Activated naive CD4-positive, alpha-beta T cell treated with anti-CD3 and anti-CD28 coated beads for 36 hours (primary cell): ENCODE data around the gene ADRB2. TPM values are rescaled to one million over a fixed set of nuclear protein-coding genes. Genes with fewer than 3 reads are reported as not detected.

Experiments
- CTCF ChIA-PET: fragments of 350-600 bp; sonication (Branson Sonifier 250); formaldehyde crosslinking; loops from one replicate; lab custom pipeline; 2021; ENCODE audit warnings: antibody characterized with exemption; lab: Charles Lee
- DNase-seq: peaks from one replicate; pipeline ENCODE4 v3.0.0-alpha.2; 2020
- H3K27ac Mint-ChIP-seq: one replicate; pipeline ENCODE4 v1.8.0; 2021; ENCODE audit warnings: mild to moderate bottlenecking, mixed read lengths
- H3K27me3 Mint-ChIP-seq: one replicate; pipeline ENCODE4 v1.8.0; 2021; ENCODE audit warnings: low read depth, mixed read lengths
- H3K36me3 Mint-ChIP-seq: one replicate; pipeline ENCODE4 v1.8.0; 2021; ENCODE audit warnings: low read depth, mixed read lengths
- H3K4me1 Mint-ChIP-seq: one replicate; pipeline ENCODE4 v1.8.0; 2021; ENCODE audit warnings: low read depth, mixed read lengths
- H3K4me3 Mint-ChIP-seq: one replicate; pipeline ENCODE4 v1.8.0; 2021; ENCODE audit warnings: mild to moderate bottlenecking, moderate library complexity, mixed read lengths
- H3K9me3 Mint-ChIP-seq: one replicate; pipeline ENCODE4 v1.8.0; 2021; ENCODE audit warnings: mixed read lengths
- intact Hi-C: fragments of 100-400 bp; cut with micrococcal nuclease; formaldehyde crosslinking; loops from one replicate; pipeline ENCODE4 v1.15.1; 2023
- total RNA-seq, 2 experiments: library from RNA; stranded (reverse); gene quantifications; one replicate each; pipeline ENCODE4 v1.2.3, GENCODE V29; 2021

Gene ADRB2
- total RNA-seq, 2 experiments from 2014 or later, result 0.21 to 0.32 TPM

DNA sequence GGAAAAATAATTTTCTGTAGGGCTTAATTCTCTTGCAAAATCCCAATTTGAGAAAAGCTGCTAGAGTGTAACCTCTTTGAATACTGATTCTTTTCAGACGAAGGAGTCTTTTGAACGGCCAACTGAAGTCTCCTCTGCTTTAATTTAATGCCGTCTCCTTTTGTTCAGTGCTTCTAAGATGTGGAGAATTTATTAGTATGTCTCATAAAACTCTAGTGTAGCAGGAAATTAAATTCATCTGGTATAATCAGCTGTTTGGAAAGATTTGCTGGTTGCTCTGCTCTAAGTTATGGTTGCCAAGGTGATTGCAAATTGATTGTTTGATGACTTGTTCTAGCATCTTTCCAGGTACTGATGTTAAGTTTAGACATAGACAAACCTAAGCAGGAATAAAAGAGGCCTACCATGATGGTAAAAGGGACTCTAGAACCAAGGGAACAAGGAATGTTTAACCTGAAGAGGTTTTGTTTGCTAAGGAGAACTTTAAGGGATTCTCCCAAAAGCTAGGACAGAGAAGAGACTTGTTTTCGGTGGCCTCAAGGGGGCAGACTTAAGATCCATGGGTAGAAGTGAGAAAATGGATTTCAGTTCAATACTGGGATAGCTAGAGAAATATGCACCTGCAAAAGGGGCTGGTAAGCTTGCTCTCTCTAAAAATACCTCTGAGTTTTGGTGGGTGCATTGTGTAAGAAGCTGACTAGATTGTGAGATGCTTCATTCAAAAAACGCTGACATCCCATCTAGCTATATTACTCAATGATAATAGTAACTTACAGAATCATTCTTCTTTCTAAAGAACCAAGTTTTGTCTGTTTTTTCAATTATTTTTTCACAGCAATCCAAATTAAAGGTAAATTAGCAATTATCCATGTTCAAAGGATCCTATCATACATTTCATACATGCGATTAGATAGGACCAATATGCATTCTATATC, 5.7 kb upstream of the ADRB2 start:
- Mint-ChIP-seq H3K4me3 (no peak overlapping the region), H3K27me3 (peaks cover 18% of the 10 kb centered on the region), H3K4me1 (peaks cover 5% of the 10 kb centered on the region), H3K36me3 (no peaks in the 10 kb centered on the region), H3K9me3 (no peaks in the 10 kb centered on the region), H3K27ac (no peak overlapping the region)
- no peak for DNase-seq
- intact Hi-C loops, result loop anchor here (2.0 to 5.0 kb wide), 2 partner anchors 136 to 447 kb away; no protein-coding TSS in a partner anchor
- CTCF ChIA-PET, result interaction anchor here (0.8 to 2.6 kb wide), 22 partner anchors 9 to 215 kb away, joined by 3 to 18 read pairs (median 4); no protein-coding TSS in a partner anchor

DNA sequence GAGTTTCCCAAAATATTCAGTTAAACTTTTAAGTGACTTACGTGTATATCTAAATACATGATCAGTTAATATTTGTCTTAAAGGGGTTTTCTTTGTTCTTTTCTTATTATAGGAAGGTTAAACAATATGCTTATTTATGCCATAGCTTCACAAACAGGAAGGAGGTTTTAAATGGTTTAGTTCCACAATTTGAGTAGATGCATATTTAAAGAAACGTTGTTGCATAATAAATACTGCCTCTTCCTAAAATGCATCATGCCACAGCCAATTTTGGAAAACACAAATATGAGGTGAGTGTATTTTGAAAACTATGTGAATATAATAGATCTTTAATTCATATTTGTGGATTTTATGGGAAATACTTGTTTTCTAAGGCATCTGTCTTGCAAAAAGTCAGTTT, 2.5 kb upstream of the ADRB2 start:
- Mint-ChIP-seq H3K27ac (no peak overlapping the region), H3K36me3 (no peaks in the 10 kb centered on the region), H3K9me3 (no peaks in the 10 kb centered on the region), H3K4me3 (no peak overlapping the region), H3K27me3 (peaks cover 23% of the 10 kb centered on the region), H3K4me1 (peaks cover 15% of the 10 kb centered on the region)
- CTCF ChIA-PET, result no interaction called here
- intact Hi-C loops, result loop anchor here (5.0 kb wide), 1 partner anchor 443 kb away; no protein-coding TSS in a partner anchor
- no peak for DNase-seq

DNA sequence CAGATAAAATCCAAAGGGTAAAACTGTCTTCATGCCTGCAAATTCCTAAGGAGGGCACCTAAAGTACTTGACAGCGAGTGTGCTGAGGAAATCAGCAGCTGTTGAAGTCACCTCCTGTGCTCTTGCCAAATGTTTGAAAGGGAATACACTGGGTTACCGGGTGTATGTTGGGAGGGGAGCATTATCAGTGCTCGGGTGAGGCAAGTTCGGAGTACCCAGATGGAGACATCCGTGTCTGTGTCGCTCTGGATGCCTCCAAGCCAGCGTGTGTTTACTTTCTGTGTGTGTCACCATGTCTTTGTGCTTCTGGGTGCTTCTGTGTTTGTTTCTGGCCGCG, 727 bp upstream of the ADRB2 start:
- Mint-ChIP-seq H3K36me3 (no peaks in the 10 kb centered on the region), H3K27me3 (peaks cover 23% of the 10 kb centered on the region), H3K4me3 (peak overlapping the region; percentile 78), H3K9me3 (no peaks in the 10 kb centered on the region), H3K4me1 (peaks cover 15% of the 10 kb centered on the region), H3K27ac (peak overlapping the region; percentile 10)
- intact Hi-C loops, result loop anchor here (1.0 to 5.0 kb wide), 7 partner anchors 16 to 287 kb away; no protein-coding TSS in a partner anchor
- no peak for DNase-seq
- CTCF ChIA-PET, result interaction anchor here (1.1 to 1.5 kb wide), 3 partner anchors 84 to 389 kb away, joined by 3 to 4 read pairs (median 3); no protein-coding TSS in a partner anchor

DNA sequence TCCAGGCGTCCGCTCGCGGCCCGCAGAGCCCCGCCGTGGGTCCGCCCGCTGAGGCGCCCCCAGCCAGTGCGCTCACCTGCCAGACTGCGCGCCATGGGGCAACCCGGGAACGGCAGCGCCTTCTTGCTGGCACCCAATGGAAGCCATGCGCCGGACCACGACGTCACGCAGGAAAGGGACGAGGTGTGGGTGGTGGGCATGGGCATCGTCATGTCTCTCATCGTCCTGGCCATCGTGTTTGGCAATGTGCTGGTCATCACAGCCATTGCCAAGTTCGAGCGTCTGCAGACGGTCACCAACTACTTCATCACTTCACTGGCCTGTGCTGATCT, 294 bp downstream of the ADRB2 start:
- CTCF ChIA-PET, result interaction anchor here (0.5 to 1.2 kb wide), 4 partner anchors 130 to 793 kb away, joined by 3 to 4 read pairs (median 3); no protein-coding TSS in a partner anchor
- no peaks in the 10 kb centered on the region for H3K36me3 Mint-ChIP-seq

DNA sequence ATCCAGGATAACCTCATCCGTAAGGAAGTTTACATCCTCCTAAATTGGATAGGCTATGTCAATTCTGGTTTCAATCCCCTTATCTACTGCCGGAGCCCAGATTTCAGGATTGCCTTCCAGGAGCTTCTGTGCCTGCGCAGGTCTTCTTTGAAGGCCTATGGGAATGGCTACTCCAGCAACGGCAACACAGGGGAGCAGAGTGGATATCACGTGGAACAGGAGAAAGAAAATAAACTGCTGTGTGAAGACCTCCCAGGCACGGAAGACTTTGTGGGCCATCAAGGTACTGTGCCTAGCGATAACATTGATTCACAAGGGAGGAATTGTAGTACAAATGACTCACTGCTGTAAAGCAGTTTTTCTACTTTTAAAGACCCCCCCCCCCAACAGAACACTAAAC, 1.3 kb downstream of the ADRB2 start:
- CTCF ChIA-PET, result interaction anchor here (1.8 kb wide), 1 partner anchor 130 kb away, joined by 11 read pairs; no protein-coding TSS in a partner anchor
- Mint-ChIP-seq H3K4me3 (peak overlapping the region; percentile 78), H3K9me3 (no peaks in the 10 kb centered on the region), H3K36me3 (no peaks in the 10 kb centered on the region), H3K4me1 (peaks cover 15% of the 10 kb centered on the region), H3K27ac (no peak overlapping the region), H3K27me3 (peaks cover 26% of the 10 kb centered on the region)
- intact Hi-C loops, result loop anchor here (5.0 kb wide), 3 partner anchors 60 to 285 kb away; no protein-coding TSS in a partner anchor
- DNase-seq, result no peak

More for the DNA sequence above, 294 bp downstream of the ADRB2 start:
- Mint-ChIP-seq H3K27me3 (peaks cover 23% of the 10 kb centered on the region), H3K4me1 (peaks cover 15% of the 10 kb centered on the region), H3K9me3 (no peaks in the 10 kb centered on the region), H3K27ac (no peak overlapping the region), H3K4me3 (peak overlapping the region; percentile 78)
- DNase-seq, result no peak
- intact Hi-C loops, result loop anchor here (1.0 to 5.0 kb wide), 7 partner anchors 17 to 286 kb away; no protein-coding TSS in a partner anchor

DNA sequence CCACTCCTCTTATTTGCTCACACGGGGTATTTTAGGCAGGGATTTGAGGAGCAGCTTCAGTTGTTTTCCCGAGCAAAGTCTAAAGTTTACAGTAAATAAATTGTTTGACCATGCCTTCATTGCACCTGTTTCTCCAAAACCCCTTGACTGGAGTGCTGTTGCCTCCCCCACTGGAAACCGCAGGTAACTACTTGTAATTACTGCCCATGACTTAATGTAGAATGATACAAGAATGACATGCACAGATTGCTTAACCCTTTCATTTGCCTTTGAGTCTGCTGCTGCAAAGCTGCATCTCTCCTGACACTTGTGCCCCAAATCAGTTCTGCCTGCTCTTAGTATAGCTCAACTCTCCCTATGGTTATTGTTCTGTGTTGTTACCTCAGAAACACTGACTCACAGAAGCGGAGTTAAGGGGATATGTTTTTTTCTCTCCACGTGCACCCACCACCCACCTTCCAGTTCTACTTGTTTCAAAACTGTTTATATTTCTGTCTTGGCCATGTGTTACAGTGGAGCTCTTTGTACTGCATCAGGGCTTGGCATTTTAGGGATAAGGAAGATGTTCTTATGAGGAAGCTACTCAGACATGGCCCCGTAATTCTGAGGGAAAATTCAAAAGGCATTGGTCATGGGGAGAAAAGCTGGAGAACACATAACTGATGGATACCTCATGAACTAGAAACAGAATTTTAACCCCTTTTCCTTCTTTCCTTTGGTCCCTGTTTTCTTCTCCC, 2.3 kb downstream of the ADRB2 start:
- Mint-ChIP-seq H3K27me3 (peaks cover 26% of the 10 kb centered on the region), H3K9me3 (no peaks in the 10 kb centered on the region), H3K4me1 (peaks cover 15% of the 10 kb centered on the region), H3K36me3 (no peaks in the 10 kb centered on the region), H3K27ac (no peak overlapping the region), H3K4me3 (no peak overlapping the region)
- CTCF ChIA-PET, result interaction anchor here (0.9 to 1.8 kb wide), 3 partner anchors 8 to 182 kb away, joined by 3 to 11 read pairs (median 5); no protein-coding TSS in a partner anchor
- intact Hi-C loops, result loop anchor here (5.0 kb wide), 3 partner anchors 59 to 284 kb away; no protein-coding TSS in a partner anchor
- DNase-seq, result no peak

DNA sequence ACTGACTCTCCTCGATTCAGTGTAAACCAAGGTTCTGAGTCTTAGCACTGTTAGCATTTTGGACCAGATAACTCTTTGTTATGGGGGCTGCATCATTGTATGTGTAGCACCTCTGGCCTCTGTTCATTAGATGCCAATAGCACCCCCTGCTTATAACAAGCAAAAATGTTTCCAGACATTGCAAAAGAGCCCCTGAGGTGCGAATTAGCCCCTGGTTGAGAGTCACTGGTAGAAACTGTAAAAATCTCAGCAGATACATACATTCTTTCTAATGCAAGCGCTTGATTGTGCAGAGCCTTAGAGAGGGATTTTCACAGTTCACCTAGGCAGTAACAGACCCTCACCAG, 2.8 kb downstream of the ADRB2 start:
- H3K4me1 Mint-ChIP-seq, result peaks cover 15% of the 10 kb centered on the region
- H3K27me3 Mint-ChIP-seq, result peaks cover 26% of the 10 kb centered on the region
- no peak overlapping the region for H3K27ac Mint-ChIP-seq
- DNase-seq, result no peak
- H3K36me3 Mint-ChIP-seq, result no peaks in the 10 kb centered on the region
- no peak overlapping the region for H3K4me3 Mint-ChIP-seq
- H3K9me3 Mint-ChIP-seq, result no peaks in the 10 kb centered on the region
- CTCF ChIA-PET, result interaction anchor here (0.6 to 1.8 kb wide), 4 partner anchors 8 to 440 kb away, joined by 3 to 11 read pairs (median 4); no protein-coding TSS in a partner anchor
- intact Hi-C loops, result loop anchor here (5.0 kb wide), 3 partner anchors 58 to 283 kb away; no protein-coding TSS in a partner anchor

DNA sequence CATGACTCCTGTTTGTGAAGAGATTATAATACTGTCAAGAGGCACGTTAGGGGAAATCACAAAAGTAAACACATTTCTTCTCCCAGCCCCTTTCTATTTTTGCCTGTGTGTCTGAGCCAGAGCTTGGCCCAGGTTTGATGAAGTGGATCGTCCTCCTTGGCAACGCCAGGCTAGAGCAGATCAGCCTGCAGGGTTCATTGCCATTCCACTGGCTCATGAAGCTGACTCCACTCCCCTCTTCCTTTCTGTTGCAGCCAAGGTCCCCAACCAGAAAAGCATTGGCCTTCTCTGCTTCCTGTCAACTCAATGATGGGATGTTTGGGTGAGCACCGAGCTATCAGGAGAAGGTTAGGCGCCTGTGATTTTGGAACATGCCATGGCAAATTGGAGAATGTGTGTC, 3.3 kb downstream of the ADRB2 start:
- intact Hi-C loops, result loop anchor here (5.0 kb wide), 3 partner anchors 58 to 283 kb away; no protein-coding TSS in a partner anchor
- Mint-ChIP-seq H3K36me3 (no peaks in the 10 kb centered on the region), H3K4me3 (no peak overlapping the region), H3K27me3 (peaks cover 23% of the 10 kb centered on the region), H3K27ac (no peak overlapping the region), H3K9me3 (no peaks in the 10 kb centered on the region), H3K4me1 (peaks cover 15% of the 10 kb centered on the region)
- no peak for DNase-seq
- CTCF ChIA-PET, result interaction anchor here (0.6 to 1.6 kb wide), 2 partner anchors 9 to 439 kb away, joined by 3 to 5 read pairs; no protein-coding TSS in a partner anchor

DNA sequence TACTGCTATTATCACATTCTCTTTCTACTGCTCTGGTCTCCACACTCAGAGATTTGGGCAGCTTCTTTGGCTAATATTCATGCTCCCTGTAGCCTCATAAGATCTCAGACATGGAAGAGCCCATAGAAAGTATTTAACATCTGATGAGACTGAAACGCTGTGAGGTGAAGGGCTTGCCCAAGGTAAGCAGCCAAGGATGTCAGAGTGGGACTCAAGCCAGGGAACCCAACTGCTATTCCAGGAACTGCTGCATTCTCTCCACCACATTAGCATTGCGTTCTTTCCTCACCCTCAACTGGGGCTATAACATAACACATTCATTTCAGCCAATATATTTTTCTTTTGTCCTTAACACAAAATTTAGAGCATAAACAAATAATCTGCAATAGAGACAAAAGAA, 3.8 kb downstream of the ADRB2 start:
- intact Hi-C loops, result no loop called here
- Mint-ChIP-seq H3K4me1 (peaks cover 14% of the 10 kb centered on the region), H3K27me3 (peaks cover 18% of the 10 kb centered on the region), H3K36me3 (no peaks in the 10 kb centered on the region), H3K9me3 (no peaks in the 10 kb centered on the region), H3K4me3 (no peak overlapping the region), H3K27ac (no peak overlapping the region)
- DNase-seq, result no peak
- CTCF ChIA-PET, result interaction anchor here (1.1 to 1.6 kb wide), 2 partner anchors 9 to 178 kb away, joined by 3 to 5 read pairs; no protein-coding TSS in a partner anchor

DNA sequence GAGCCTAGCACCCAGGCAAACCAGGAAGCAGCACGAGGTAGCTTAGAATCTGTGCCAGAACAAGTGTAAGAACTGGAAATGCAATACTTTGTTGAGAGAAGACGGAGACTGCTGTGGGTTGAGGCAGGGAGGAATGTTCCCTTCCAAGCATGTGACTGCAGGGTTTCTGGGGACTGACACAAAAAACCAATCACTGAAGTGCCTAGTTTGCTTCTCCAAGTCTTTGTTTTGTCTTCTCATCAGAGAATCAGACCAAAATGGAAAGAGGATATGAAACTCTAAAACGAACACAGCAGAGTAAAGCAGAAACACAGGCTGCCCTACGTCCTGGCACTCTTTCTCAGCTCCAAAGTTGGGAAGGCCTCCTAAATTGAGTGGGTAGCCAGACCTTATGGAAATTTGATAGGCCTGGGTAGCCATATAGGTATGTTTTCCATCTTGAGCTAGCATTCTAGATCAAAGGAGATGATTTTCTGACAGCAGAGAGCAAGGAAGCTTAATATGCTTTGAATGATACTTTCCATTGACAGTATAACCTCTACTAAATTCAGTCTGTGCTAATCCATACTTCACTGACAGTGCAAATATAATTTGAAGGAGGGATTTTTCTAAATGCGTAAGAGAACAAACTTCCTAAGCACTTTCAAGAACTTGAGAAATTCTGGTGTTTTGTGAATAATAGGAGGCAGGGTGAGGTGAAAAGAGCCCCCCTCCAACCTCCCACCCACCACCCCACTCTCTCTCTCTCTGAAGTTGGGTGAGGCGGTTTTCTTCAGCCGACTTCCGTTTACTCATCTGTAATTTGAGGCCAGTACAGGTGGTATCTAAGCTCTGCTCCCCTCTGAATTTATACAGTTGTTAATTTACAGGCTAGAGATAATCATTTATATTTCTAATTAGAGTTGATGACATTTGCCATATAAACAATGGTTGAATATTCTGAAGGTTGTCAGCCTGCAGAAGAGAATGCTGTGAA, 5.5 kb downstream of the ADRB2 start:
- no peak for DNase-seq
- Mint-ChIP-seq H3K27me3 (peaks cover 9% of the 10 kb centered on the region), H3K4me3 (no peak overlapping the region), H3K36me3 (no peaks in the 10 kb centered on the region), H3K4me1 (peaks cover 5% of the 10 kb centered on the region), H3K27ac (no peak overlapping the region), H3K9me3 (no peaks in the 10 kb centered on the region)
- CTCF ChIA-PET, result interaction anchor here (1.0 to 1.4 kb wide), 4 partner anchors 11 to 177 kb away, joined by 3 to 4 read pairs (median 4); no protein-coding TSS in a partner anchor
- intact Hi-C loops, result no loop called here

DNA sequence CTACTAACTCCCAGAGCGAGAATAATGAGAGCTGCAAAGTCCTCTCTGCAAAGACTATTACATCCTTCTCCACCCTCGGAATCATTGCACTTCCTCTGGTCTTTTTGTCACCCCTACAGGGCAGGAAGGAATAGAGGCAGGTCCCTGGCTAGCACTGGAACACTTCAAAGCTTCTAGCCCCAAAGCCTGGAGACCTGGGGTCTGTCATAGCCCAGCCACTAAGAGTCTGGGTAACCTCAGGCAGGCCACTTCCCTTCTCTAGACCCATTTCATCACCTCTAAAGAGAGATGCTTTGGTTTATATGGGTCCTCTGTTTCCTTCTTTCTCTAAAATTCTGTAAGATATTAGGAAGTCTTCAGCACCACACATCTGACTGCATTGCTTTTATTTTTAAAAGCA, 6.7 kb downstream of the ADRB2 start:
- Mint-ChIP-seq H3K36me3 (no peaks in the 10 kb centered on the region), H3K9me3 (no peaks in the 10 kb centered on the region), H3K27me3 (peaks cover 6% of the 10 kb centered on the region), H3K4me3 (no peak overlapping the region), H3K27ac (no peak overlapping the region), H3K4me1 (no peaks in the 10 kb centered on the region)
- intact Hi-C loops, result no loop called here
- CTCF ChIA-PET, result interaction anchor here (1.1 kb wide), 1 partner anchor 94 kb away, joined by 3 read pairs; no protein-coding TSS in a partner anchor
- no peak for DNase-seq
